HEK293T (cell line): ENCODE data around the gene CSF1R.

Source experiments
- ARNT ChIP-seq: fragments of 450-650 bp; IDR thresholded peaks from 2 replicates; pipeline ENCODE4 v1.6.1; 2017; ENCODE audit warnings: mild to moderate bottlenecking
- BHLHE40 ChIP-seq: fragments of 450-650 bp; IDR thresholded peaks from 2 replicates; pipeline ENCODE4 v1.6.1; 2016; ENCODE audit warnings: mild to moderate bottlenecking, moderate library complexity, borderline replicate concordance
- CTBP1 ChIP-seq: fragments of 450-650 bp; IDR thresholded peaks from 2 replicates; pipeline ENCODE4 v1.6.1; 2016; ENCODE audit warnings: borderline replicate concordance
- ELF4 ChIP-seq: fragments of 450-650 bp; IDR thresholded peaks from 2 replicates; pipeline ENCODE4 v1.6.1; 2017; ENCODE audit warnings: antibody characterized with exemption
- FOXA1 ChIP-seq: fragments of 450-650 bp; IDR thresholded peaks from 2 replicates; pipeline ENCODE4 v1.6.1; 2016; ENCODE audit warnings: mild to moderate bottlenecking
- FOXK2 ChIP-seq: fragments of 450-650 bp; IDR thresholded peaks from 2 replicates; pipeline ENCODE4 v1.6.1; 2016; ENCODE audit warnings: mild to moderate bottlenecking
- FOXM1 ChIP-seq: fragments of 450-650 bp; IDR thresholded peaks from 2 replicates; pipeline ENCODE4 v1.6.1; 2017; ENCODE audit warnings: mild to moderate bottlenecking, borderline replicate concordance
- L3MBTL2 ChIP-seq: fragments of 450-650 bp; conservative IDR thresholded peaks from 2 replicates; pipeline ENCODE4 v1.6.1; 2016; ENCODE audit warnings: mild to moderate bottlenecking
- NFRKB ChIP-seq: fragments of 450-650 bp; IDR thresholded peaks from 2 replicates; pipeline ENCODE4 v1.6.1; 2016; ENCODE audit warnings: mild to moderate bottlenecking, moderate library complexity
- SP1 ChIP-seq: fragments of 450-650 bp; IDR thresholded peaks from 2 replicates; pipeline ENCODE4 v1.6.1; 2017
- SUZ12 ChIP-seq: fragments of 450-650 bp; IDR thresholded peaks from 2 replicates; pipeline ENCODE4 v1.6.1; 2016; ENCODE audit warnings: mild to moderate bottlenecking
- TARDBP ChIP-seq: fragments of 450-650 bp; IDR thresholded peaks from 2 replicates; pipeline ENCODE4 v1.6.1; 2016
- ZNF384 ChIP-seq: fragments of 450-650 bp; IDR thresholded peaks from 2 replicates; pipeline ENCODE4 v1.6.1; 2016
- TF ChIP-seq, protein P1 (sequence below): fragments of 450-650 bp; IDR thresholded peaks from 2 replicates; pipeline ENCODE4 v1.6.1; 2016

DNA sequence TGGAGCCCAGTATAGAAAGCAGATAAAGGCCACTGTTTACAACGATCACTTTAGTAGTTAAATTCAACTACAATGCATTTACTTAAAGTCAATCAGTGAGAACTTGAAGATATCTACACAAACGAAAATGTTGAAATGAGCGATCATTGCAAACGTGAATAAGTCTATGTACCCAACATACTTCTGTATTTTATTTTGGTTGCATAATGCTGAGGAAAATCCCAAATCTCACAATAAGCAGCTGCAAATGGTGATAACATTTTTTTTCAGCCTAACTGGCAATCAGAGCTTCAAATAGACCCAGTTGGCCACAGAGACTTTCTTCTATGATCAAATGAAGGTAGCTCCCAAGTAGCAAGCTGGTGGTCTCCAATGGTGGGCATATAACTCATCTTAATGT lies 37.2 kb upstream of the CSF1R start:
- no peak for TF ChIP-seq BHLHE40
- TF ChIP-seq SUZ12 = no peak
- no peak for TF ChIP-seq SP1
- TF ChIP-seq TARDBP = no peak
- no peak for TF ChIP-seq FOXK2
- TF ChIP-seq, protein P1, sequence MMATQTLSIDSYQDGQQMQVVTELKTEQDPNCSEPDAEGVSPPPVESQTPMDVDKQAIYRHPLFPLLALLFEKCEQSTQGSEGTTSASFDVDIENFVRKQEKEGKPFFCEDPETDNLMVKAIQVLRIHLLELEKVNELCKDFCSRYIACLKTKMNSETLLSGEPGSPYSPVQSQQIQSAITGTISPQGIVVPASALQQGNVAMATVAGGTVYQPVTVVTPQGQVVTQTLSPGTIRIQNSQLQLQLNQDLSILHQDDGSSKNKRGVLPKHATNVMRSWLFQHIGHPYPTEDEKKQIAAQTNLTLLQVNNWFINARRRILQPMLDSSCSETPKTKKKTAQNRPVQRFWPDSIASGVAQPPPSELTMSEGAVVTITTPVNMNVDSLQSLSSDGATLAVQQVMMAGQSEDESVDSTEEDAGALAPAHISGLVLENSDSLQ = no peak
- no peak for TF ChIP-seq ELF4
- TF ChIP-seq FOXA1 = no peak
- no peak for TF ChIP-seq ARNT
- TF ChIP-seq CTBP1 = no peak
- no peak for TF ChIP-seq NFRKB
- no peak for TF ChIP-seq FOXM1
- no peak for TF ChIP-seq ZNF384
- TF ChIP-seq L3MBTL2 = no peak
